NAMALWA (cell line): ENCODE data around the gene USP46.
A peak's percentile ranks its signal among the peaks of the same experiment; 100 is the strongest.

ENCODE experiments used
- DNase-seq: peaks from one replicate; pipeline ENCODE4 v3.0.0-alpha.2; 2015; ENCODE audit warnings: low spot score

The USP46 gene, protein sequence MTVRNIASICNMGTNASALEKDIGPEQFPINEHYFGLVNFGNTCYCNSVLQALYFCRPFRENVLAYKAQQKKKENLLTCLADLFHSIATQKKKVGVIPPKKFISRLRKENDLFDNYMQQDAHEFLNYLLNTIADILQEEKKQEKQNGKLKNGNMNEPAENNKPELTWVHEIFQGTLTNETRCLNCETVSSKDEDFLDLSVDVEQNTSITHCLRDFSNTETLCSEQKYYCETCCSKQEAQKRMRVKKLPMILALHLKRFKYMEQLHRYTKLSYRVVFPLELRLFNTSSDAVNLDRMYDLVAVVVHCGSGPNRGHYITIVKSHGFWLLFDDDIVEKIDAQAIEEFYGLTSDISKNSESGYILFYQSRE

DNA sequence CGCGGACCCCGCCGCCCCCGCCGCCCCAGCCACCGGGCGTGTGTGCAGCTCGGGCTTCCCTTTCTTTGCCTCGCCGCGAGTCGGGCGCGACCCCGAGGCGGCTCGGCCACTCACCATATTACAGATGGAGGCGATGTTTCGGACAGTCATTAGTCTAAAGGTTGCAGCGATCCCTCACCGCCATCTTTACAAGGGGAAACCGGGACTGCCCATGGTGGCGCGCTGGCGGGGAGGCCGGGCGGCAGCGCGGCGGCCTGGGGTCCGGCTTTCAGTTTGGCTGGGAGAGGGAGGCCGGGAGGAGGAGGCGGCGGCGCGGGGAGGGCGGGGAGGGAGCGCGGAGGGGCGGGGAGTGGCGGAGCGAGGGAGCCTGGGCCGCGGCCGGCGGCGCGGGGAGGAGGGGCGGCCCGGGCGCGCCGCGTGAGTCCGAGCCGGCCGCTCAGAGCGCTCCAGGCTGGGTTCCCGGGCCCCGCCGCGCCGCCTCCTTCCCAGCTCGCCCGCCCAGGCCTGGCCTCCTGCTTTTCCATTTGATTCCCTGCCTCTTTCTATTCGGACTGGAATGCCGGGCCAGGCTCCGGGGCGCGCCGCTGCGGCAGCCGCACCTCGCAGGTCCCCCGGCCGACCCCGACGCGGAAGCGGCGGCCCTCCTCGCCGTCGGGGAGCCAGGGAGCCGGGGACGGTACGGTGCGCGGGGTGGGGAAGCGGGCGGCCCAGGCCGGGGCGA is at the start of gene USP46:
Gene USP46 (minus strand): TSS at position 301 of the 721 bp plus-strand sequence. CDS start 151 bp downstream, at position 150.
- peak; percentile 41 for DNase-seq

GRCh38 chr4:52704661-52705060 is 45.6 kb upstream of the USP46 start:
- DNase-seq = no peak

- no peak for DNase-seq
These were observed 45.0 kb upstream of the USP46 start for GRCh38 chr4:52704133-52704532.

DNA sequence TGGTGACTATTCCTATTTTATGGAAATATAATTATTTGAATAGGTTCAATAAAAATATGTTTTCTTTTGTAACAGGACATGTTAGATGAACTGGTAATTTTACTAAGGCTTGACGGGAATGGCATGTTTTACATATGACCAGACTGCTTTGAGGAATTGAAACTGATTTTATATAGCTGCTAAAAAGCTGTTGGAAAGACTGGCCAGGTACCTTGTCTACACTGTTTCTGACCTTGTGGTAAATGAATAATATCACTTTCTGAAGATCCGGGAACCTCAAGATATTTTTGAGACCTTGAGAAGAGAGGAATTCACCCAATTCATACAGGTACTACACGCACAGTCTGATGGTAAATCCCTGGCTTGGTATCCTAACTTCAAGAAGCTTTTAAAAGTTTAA is 42.1 kb upstream of the USP46 start:
- DNase-seq = peak; percentile 49

DNA sequence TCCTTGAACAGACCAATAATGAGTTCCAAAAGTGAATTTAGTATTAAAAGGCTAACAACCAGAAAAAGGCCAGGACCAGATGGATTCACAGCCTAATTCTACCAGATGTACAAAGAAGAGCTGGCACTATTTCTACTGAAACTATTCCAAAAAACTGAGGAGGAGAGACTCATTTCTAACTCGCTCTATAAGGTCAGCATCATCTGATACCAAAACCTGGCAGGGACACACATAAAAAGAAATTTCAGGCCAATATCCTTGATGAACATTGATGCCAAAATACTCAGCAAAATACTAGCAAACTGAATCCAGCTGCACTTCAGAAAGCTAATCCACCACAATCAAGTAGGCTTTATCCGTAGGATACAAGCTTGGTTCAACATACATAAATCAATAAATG is 35.8 kb upstream of the USP46 start:
- DNase-seq = no peak

DNA sequence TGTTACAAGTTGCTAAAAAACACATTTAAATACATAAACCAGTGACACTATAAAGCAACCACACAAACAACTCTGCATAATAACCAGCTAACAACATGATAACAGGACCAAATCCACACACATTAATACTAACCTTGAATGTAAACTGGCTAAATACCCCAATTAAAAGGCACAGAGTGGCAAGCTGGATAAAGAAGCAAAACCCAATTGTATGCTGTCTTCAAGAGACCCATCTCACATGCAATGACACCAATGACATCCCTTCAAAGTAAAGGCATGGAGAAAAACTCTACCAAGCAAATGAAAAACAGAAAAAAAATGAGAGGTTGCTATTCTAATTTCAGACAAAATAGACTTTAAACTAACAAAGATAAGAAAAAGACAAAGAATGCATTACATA is 34.4 kb upstream of the USP46 start:
- no peak for DNase-seq

DNA sequence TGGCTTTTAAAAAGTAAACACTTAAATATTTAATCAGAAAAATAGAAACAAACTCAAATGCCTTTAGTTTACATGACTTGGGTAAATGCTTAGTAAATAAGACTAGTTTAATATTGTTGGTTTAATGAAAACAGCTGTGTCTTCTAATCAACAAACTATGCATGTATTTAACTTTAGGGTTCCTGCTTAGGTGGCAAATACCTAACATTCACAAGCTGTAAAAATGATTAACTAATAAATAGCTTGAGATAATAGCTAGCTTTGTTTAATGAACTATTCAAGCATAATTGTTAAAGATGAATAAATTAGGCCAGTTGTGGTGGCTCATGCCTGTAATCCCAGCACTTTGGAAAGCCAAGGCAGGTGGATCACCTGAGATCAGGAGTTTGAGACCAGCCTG is 30.0 kb upstream of the USP46 start:
- DNase-seq = no peak

DNA sequence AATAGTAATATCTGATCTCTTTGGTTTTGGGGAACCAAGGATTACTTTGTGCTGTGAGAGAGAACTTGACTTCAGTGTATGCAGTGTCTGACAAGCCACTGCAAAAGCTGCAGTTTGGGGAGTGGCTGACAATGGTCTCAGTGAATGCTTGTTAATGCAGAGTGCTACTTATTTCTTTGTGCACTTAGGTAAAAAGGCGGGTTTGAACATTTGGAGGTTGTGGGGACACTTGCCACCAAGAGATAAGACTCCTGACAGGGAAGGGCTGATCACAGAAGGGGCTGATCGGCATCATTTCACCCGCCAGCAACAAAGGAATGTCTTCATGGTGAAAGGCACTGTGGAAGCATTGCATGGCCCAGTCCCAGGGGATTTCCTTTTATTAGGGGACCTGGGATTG is 28.6 kb upstream of the USP46 start:
- no peak for DNase-seq

- DNase-seq = no peak
These were observed 26.2 kb upstream of the USP46 start for GRCh38 chr4:52685316-52685715.

GRCh38 chr4:52684896-52685295 is 25.8 kb upstream of the USP46 start:
- no peak for DNase-seq

- DNase-seq = no peak
These were observed 21.3 kb upstream of the USP46 start for GRCh38 chr4:52680381-52680780.

DNA sequence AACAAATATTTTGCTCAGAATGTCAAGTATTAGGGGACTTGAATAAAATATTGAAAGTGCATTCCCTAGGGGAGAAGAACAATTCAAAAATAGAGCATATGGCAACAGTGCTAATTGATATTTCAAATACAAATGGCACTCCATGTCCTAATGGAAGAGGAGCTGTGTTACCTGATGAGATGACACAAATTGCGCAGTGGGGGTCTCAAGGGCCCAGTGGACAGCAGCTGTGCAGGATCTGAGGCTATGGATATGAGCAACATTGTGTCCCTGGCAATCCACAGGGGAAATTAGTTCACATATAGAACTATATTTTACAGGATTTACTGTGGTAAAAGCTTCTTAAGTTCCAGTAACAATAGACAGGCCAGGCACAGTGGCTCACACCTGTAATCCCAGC is 17.4 kb upstream of the USP46 start:
- DNase-seq = no peak

DNA sequence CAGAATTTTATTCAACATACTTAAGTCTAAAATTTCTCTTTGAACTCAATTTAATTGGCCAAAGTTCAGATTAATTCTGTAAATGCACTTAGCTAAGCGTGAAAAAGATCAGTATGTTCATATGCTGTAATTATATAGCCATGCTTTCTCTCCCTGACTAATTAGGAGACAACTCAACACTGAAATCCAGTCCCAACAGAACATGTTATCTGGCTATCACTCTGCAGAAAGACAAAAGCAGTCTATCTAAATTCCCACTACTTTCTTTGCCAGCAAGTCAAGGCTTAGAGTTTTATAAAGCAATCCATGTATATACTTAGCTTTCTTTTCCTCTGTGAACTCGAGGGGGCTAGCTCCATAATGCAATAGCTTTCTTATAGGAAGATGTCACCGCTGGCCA is 16.0 kb upstream of the USP46 start:
- no peak for DNase-seq

- no peak for DNase-seq
These were observed 11.6 kb upstream of the USP46 start for GRCh38 chr4:52670739-52671138.

DNA sequence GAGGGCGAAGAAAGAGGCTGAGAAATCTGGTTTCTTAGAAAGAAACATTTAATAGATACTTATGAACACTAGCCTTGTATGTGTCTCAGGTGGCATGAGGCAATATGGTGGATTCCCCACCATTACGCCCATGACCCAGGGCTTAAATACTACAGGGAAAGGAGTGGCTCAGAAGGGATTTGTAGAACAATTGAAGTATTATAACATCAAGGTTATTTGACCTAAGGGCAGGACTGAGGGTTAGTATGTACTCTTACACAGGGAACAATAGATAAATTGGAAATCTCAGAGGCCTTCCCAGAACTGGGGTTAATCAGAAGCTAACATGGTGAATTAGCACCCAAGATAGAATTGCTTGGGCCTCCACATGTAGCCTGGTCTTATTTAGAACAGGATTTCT is 11.0 kb upstream of the USP46 start:
- no peak for DNase-seq

- DNase-seq = peak; percentile 42
These were observed 6.5 kb upstream of the USP46 start for GRCh38 chr4:52665592-52665991.

DNA sequence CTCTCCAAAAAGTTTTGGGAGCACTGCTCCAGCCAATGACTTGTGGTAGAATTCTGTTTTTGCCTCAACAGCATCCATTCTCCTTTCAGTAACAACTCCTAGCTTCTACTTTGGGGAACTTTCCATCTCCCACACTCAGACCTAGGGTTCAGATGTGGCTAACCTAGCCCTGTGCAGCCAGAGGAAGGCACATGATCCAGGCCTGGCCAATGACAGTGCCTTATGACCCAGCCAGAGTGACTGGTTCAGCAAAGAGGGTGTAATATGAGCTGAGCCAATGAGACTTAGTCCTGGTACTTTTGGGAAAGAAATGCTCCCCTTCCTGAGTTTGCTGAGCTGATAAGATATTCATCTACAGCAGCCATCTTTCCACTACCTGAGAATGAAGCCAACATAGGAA is 5.4 kb upstream of the USP46 start:
- DNase-seq = no peak

GRCh38 chr4:52661966-52662690 is 3.0 kb upstream of the USP46 start:
- no peak for DNase-seq

DNA sequence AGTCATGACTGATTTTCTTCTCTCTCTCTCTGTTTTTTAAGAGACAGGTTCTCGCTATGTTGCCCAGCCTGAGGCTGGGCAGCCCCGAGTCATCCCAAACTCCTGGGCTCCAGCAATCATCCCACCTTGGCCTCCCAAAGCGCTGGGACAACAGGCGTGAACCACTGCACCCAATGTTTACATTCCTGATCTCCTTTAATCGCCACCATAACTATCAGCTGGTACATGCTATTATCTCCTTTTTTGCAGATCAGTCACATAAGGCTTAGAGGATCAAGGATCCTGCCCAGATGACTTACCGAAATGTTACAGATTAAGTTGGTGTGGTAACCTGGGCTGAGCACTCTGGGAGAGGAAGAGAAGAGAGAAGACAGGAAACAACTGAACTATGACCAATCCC is 1.5 kb upstream of the USP46 start:
- no peak for DNase-seq

- DNase-seq = no peak
These were observed 691 bp upstream of the USP46 start for GRCh38 chr4:52659722-52660261.

GRCh38 chr4:52658641-52659000 is 480 bp downstream of the USP46 start:
- no peak for DNase-seq

DNA sequence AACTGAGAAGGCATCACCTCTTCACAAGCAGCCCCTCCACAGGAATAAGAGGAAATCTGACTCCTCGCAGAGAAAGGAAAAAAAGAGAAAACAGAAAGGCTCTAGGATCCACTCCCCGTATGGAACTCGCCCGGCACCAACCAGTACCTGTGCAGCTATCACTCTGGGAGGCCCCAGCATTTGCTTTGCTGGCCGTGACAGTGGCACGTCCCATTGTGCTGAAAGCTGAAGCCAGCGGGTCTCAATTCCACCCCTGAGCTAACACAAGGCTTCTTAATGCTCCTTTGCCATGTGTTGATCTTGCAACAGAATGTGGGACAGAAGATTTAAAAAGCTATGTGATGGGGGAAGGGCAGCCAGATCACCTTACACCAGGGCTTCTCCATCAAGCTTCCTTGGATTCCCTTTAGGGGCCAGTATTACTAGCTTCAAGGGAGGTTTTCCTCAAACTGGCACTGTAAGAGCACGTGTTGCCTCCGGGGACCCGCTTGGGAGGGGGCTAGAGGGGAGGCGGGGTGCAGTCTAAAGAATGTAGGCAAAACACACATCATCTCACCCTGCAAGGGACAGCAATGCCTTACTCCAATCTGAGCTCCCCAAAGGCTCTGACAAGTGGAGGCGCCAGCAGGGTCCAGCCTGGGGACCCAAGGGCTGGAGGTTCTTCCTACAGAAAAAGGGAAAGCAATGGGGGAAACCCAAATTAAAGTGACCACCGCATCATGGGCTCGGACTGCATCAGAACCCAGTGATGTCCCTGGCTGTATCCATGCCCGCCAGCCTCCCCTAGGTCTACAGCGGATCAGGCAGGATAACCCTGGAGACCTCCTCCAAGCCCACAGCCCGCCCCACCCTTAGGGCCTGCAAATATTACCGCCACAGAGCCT is 1.2 kb downstream of the USP46 start:
- no peak for DNase-seq
